ENCODE data around the gene LETM1.
"Not testable (repeated sequence)": the region's sequence is repeated elsewhere in the genome, so short reads cannot be mapped to it uniquely, and the experiment has no call there.

LETM1 gene

DNA sequence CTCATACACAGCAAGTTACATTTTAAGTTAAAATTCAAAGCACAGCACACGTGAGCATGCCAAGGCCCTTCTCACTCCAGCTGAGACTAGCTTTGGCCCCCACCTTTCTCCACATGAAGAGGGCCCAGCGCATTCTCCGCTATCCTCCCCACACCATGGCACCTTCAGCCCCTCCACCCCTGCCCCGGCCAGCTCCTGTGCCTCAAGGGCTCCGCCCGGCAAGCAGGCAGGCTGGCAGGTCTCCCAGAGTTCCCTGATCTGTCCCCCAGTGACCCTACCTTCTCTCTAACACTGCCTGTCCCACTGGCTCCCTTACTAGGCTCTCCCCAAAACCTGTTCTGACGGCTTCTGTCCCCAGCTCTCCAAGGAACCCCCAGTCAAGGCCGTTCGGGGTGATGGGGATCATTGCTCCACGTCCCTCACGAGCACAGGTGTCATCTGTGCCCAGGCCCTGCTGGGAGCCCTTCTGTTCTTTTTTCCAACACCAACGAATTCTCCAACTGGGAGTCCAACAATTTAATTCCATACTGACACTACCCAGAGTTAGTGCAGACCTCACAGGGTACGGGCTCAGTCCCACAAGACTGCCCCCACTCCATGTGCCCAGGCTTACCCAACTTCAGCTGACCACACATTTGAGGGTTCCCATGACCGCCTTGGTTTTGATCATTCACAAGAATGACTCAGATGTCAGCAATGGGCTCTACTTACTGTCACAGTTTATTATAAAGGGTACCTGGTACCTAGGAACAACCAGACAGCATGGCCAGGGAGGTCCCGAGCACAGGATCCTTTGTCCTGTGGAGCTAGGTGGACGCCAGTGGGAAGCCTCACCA is 4.2 kb downstream of the LETM1 start:
- no peak for DNase-seq (ENCODE audit: extremely low read depth, low read depth)
- TF ChIP-seq, protein P1, sequence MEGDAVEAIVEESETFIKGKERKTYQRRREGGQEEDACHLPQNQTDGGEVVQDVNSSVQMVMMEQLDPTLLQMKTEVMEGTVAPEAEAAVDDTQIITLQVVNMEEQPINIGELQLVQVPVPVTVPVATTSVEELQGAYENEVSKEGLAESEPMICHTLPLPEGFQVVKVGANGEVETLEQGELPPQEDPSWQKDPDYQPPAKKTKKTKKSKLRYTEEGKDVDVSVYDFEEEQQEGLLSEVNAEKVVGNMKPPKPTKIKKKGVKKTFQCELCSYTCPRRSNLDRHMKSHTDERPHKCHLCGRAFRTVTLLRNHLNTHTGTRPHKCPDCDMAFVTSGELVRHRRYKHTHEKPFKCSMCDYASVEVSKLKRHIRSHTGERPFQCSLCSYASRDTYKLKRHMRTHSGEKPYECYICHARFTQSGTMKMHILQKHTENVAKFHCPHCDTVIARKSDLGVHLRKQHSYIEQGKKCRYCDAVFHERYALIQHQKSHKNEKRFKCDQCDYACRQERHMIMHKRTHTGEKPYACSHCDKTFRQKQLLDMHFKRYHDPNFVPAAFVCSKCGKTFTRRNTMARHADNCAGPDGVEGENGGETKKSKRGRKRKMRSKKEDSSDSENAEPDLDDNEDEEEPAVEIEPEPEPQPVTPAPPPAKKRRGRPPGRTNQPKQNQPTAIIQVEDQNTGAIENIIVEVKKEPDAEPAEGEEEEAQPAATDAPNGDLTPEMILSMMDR (IDR thresholded peaks at IDR 0.05; ENCODE audit: low read depth, low read length): no peak

DNA sequence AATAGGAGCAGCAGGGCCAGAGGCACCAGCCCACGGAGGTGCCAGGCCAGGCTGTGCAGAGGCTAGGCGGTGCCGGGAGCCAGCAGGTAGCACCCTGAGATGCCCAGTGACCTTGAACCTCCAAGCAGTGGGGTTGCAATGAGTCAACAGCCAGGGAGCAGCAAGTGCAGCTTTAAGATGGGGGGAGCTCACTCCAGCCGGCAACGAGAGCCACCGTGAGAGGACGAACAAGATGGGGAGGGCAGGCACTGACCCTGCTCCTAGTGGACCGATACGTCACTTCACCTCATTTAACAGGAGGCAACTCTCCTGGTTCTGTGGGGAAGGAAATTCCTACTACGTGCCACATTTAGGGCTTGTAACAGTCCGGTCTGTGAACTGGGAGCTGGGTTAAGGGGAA is 4.8 kb downstream of the LETM1 start:
- no peak for DNase-seq (ENCODE audit: extremely low read depth, low read depth)
- TF ChIP-seq, protein P1 (IDR thresholded peaks at IDR 0.05; ENCODE audit: low read depth, low read length): no peak

DNA sequence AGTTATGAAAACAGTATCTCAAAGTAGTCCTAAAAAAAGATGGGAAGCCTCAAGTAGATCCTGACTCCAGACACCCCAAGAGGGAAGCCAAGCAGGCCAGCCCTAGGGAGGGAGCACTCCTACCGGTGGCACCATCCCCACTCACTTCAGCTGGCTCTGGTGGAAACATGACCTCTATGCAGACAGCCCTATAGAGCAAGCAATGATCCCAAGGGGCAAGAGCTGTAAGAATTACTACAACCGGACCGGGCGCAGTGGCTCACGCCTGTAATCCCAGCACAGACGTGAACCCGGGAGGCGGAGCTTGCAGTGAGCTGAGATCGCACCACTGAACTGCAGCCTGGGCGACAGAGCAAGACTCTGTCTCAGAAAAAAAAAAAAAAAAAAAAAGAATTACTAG is 5.7 kb downstream of the LETM1 start:
- no peak for DNase-seq (ENCODE audit: extremely low read depth, low read depth)
- TF ChIP-seq, protein P1 (IDR thresholded peaks at IDR 0.05; ENCODE audit: low read depth, low read length): no peak

DNA sequence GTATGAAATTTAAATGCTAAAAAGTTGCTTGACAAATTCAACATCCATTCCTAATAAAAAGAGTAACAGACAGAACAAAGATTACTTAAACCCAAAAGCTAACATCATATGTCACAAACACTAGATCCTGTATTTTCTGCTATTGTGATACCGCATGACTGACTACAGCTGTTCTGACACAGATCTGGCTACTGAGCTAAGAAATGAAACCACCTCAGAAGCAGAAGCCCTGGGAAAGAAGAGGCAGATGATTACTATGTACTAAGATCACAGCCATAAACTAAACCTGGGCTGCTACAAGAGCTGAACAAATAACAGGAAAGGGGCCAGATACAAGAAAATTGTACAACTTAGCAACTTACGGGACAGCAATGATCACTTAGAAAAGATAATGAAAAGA is 9.4 kb downstream of the LETM1 start:
- no peak for DNase-seq (ENCODE audit: extremely low read depth, low read depth)
- TF ChIP-seq, protein P1 (IDR thresholded peaks at IDR 0.05; ENCODE audit: low read depth, low read length): no peak

DNA sequence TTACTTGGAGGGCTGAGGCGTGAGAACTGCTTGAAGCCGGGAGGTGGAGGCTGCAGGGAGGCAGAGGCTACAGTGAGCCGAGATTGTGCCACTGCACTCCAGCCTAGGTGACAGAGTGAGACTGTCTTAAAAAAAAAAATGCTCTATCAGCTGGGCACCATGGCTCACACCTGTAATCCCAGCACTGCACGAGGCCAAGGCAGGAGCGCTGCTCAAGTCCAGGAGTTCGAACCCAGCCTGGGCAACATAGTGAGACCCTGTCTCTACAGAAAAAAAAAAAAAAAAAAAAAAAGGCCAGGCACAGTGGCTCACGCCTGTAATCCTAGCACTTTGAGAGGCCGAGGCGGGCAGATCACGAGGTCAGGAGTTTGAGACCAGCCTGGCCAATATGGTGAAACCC is 11.3 kb downstream of the LETM1 start:
- not testable (repeated sequence) for DNase-seq (ENCODE audit: extremely low read depth, low read depth)

DNA sequence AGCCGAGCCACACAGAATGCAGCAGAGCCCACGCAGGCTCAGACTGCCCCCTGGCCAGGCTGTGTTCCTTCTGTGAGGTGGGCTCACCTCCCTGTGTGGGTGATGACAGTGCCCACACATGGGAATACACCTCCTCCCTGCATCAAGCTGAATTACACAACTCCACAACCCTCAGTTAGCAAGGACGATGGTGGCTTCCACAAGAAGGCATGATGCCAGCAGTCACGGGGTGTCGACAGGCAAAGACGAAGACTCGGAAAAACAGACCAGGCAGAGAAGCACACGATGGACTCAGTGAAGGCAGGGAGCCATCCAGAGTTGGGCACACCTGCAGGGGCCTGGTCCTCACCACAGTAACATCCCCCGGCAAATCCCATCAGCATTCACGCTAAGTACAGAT is 12.1 kb downstream of the LETM1 start:
- DNase-seq (ENCODE audit: extremely low read depth, low read depth): no peak
- TF ChIP-seq, protein P1 (IDR thresholded peaks at IDR 0.05; ENCODE audit: low read depth, low read length): no peak

DNA sequence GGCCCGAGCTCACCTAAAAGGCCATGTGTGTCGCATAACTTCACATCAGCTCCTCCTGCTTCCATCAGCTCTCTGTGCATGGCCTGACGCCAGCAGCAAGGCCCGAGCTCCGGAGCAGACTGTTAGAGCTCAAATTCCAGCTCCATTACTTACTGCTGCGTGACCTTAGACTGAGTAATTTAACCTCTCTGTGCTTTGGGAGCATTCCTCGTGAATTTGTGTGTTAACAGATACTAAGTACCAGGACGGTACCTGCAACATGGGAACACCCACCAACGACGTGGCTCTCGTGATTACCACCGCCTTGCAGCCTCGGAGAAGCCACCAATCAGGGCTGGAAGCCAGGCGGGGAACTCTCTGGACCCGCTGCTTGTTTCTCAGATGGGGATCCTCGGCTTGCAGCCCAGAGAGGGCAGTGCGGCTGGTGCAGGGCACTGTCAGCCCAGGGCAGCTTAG is 12.9 kb downstream of the LETM1 start:
- TF ChIP-seq, protein P1 (IDR thresholded peaks at IDR 0.05; ENCODE audit: low read depth, low read length): no peak
- DNase-seq (ENCODE audit: extremely low read depth, low read depth): peak; percentile 54
